NCI-H2081 treated with DMSO at 0.1 percent for 48 hours (cell line): ENCODE measurements around the gene LMBRD2.
A peak's percentile ranks its signal among the peaks of the same experiment; 100 is the strongest.
"Not testable (repeated sequence)": the region's sequence is repeated elsewhere in the genome, so short reads cannot be mapped to it uniquely, and the experiment has no call there.

Experiments used
- DNase-seq: peaks from one replicate; lab custom pipeline; 2025; lab: John Stamatoyannopoulos, UW

The LMBRD2 gene

GRCh38 chr5:36161361-36161760 is 9.7 kb upstream of the LMBRD2 start:
- DNase-seq = no peak

- DNase-seq = no peak
Observed at GRCh38 chr5:36160617-36161016, 8.9 kb upstream of the LMBRD2 start.

GRCh38 chr5:36158144-36158543 is 6.5 kb upstream of the LMBRD2 start:
- no peak for DNase-seq

- no peak for DNase-seq
Observed at GRCh38 chr5:36156619-36157018, 4.9 kb upstream of the LMBRD2 start.

GRCh38 chr5:36156121-36156601 is 4.5 kb upstream of the LMBRD2 start:
- DNase-seq = no peak

GRCh38 chr5:36155291-36155690 is 3.6 kb upstream of the LMBRD2 start:
- no peak for DNase-seq

- DNase-seq = no peak
Observed at GRCh38 chr5:36153726-36154125, 2.0 kb upstream of the LMBRD2 start.

GRCh38 chr5:36153298-36153677 is 1.6 kb upstream of the LMBRD2 start:
- no peak for DNase-seq

GRCh38 chr5:36152324-36153297 is 924 bp upstream of the LMBRD2 start:
- DNase-seq = no peak

- peak; percentile 79 for DNase-seq
Observed at GRCh38 chr5:36150676-36151433, 832 bp downstream of the LMBRD2 start.

- no peak for DNase-seq
Observed at GRCh38 chr5:36147681-36148080, 4.0 kb downstream of the LMBRD2 start.

- DNase-seq = no peak
Observed at GRCh38 chr5:36146390-36146789, 5.3 kb downstream of the LMBRD2 start.

GRCh38 chr5:36145311-36145710 is 6.4 kb downstream of the LMBRD2 start:
- DNase-seq = no peak

GRCh38 chr5:36138900-36139683 is 12.6 kb downstream of the LMBRD2 start:
- no peak for DNase-seq

- no peak for DNase-seq
Observed at GRCh38 chr5:36136581-36136980, 15.1 kb downstream of the LMBRD2 start.

GRCh38 chr5:36135988-36136387 is 15.7 kb downstream of the LMBRD2 start:
- DNase-seq = no peak

- not testable (repeated sequence) for DNase-seq
Observed at GRCh38 chr5:36133009-36133408, 18.7 kb downstream of the LMBRD2 start.

- DNase-seq = not testable (repeated sequence)
Observed at GRCh38 chr5:36129666-36130065, 22.0 kb downstream of the LMBRD2 start.

GRCh38 chr5:36128795-36129194 is 22.9 kb downstream of the LMBRD2 start:
- no peak for DNase-seq

- DNase-seq = no peak
Observed at GRCh38 chr5:36125868-36126267, 25.8 kb downstream of the LMBRD2 start.

- no peak for DNase-seq
Observed at GRCh38 chr5:36111238-36111637, 40.4 kb downstream of the LMBRD2 start.
